UCSD-AML1 (cell line): Measurements from ENCODE around the gene CPSF4.

Experiments used
- DNase-seq: peaks from one replicate; lab custom pipeline; 2025; ENCODE audit not compliant: unreplicated experiment; lab: John Stamatoyannopoulos, UW

The CPSF4 gene

GRCh38 chr7:99438573-99439480 is at the start of gene CPSF4, which contains the start of gene PTCD1:
CPSF4 (plus strand) TSS chr7:99438943; CDS start chr7:99439083, 140 bp downstream.
PTCD1 (minus strand) TSS chr7:99438798; CDS start chr7:99435242, 3,556 bp downstream.
- peak; percentile 84 for DNase-seq

GRCh38 chr7:99389772-99390171 is 49.0 kb upstream of the CPSF4 start:
- no peak for DNase-seq

DNA sequence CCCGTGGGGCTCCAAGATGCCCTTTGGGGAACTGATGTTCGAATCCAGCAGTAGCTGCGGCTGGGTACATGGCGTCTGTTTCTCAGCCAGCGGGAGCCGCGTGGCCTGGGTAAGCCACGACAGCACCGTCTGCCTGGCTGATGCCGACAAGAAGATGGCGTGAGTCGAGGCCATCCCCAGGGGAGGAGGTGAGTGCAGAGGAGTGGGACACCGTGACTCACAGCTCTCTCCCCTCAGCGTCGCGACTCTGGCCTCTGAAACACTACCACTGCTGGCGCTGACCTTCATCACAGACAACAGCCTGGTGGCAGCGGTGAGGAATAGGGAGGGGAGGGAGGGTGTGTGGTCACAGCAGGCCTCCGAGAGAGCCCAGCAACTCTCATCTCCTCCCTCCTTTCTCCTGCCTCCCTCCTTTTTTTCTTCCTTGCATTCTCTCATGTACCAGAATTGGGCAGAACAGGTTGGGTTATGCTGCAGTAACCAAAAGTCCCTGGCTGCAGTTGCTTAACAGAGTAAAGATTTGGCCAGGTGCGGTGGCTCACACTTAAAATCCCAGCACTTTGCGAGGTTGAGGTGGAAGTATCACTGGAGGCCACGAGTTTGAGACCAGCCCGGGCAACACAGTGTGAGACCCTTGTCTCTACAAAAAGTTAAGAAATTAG is 47.7 kb upstream of the CPSF4 start:
- no peak for DNase-seq

DNA sequence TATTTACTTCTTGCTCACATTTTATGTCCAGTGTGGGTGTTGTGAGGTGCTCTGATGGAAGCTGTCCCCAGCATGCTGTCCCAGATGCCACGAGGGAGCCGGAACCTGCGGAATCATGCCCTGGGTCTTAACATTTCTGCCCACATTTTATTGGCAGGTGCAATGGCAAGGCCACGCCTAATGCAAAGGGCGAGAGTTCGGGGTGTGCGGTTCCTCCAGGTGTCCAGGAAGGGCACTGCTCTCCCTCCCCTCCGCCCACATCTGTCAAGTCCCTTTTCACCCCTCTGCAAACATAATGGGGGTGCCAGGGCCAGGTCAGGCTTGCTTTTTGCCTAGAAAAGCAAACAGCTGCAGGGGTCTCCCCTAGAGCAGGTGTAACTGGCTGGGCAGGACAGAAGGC is 46.7 kb upstream of the CPSF4 start:
- DNase-seq = no peak

DNA sequence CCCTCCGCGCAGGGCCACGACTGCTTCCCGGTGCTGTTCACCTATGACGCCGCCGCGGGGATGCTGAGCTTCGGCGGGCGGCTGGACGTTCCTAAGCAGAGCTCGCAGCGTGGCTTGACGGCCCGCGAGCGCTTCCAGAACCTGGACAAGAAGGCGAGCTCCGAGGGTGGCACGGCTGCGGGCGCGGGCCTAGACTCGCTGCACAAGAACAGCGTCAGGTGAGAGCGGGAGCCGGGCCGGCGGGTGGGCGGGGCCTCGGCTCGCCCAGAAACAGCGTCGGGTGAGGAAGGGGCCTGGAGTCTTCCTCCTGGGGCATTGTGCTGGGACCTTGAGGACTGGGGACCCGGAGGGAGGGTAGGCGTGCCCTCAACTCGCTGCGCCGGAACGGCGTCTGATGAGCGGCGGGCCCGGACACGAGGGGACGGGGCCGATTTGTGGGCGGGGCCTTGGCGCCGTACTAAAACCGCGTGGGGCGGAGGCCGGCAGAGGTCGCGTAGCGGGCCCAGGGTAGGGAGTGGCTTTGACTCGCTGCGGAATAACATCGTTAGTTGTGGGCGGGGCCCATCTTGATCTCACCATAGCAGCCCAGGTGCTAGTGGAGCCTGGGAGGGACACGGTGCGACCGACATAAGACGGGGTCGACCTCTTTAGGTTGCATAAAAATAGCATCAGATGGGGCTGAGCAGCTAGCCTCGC is 45.9 kb upstream of the CPSF4 start:
- DNase-seq = no peak

- DNase-seq = no peak
These were observed 45.2 kb upstream of the CPSF4 start for GRCh38 chr7:99393355-99394187.

DNA sequence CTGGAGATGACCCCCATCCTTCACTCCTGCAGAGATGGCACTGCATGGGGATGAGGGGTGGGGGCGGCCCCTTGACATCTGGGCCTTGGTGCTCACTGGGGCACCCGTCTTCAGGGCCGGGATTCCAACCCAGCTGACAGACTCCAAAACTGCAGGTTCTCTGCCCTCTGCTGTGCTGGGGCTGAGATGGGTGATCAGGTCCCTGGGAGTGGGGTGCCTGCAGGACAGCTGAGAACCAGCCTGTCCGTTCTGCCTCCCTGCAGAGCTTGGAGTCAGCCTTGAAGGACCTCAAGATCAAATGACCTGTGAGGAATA is 44.6 kb upstream of the CPSF4 start:
- no peak for DNase-seq

- no peak for DNase-seq
These were observed 43.0 kb upstream of the CPSF4 start for GRCh38 chr7:99395616-99396327.

- DNase-seq = no peak
These were observed 42.1 kb upstream of the CPSF4 start for GRCh38 chr7:99396418-99397296.

GRCh38 chr7:99397297-99397983 is 41.3 kb upstream of the CPSF4 start:
- DNase-seq = no peak

DNA sequence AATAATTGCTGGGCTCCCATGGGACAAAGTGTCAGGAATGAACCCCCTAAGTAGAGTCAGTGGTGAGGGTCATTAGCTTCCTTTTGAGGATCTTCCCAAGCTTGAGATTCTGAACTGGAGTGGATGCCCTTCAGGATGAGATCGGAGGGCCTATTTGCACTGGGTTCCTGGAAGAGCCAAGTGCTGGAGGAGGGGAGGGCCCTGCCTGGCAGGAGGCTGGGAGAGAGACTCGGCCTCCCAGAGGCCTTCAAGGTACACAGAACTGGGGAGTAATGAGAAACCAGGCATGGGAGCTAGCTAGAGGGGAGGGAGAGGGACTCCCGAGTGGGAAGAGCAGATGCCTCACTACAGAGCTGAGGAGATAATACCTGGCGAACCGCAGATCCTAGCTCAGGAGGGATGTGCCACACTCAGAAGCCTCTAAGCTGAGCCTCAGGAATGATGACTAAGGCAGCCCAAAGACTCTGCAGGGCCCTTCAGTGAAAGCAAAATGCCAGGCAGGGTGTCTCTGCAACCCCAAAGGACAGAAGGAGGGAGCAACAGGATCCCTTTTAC is 39.8 kb upstream of the CPSF4 start:
- no peak for DNase-seq

DNA sequence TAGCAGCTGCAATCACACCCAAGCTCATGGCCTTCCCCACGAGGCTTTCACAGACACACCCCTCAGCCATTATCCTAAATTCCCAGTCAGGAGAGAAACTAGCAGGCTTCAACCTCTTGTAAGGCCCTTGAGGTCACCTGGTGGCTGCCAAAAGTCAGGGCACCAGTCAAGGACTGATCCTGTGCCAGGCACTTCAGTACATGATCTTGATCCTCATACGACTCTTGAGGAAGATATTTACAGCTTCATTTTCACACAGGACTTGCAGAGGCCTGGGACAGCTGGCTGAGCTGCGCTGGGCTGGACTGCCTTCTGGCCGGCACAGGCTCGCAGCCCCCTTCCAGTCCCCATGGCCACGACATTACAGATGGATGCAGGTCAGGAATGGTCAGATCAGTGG is 39.1 kb upstream of the CPSF4 start:
- DNase-seq = no peak

GRCh38 chr7:99402854-99403253 is 35.9 kb upstream of the CPSF4 start:
- no peak for DNase-seq

DNA sequence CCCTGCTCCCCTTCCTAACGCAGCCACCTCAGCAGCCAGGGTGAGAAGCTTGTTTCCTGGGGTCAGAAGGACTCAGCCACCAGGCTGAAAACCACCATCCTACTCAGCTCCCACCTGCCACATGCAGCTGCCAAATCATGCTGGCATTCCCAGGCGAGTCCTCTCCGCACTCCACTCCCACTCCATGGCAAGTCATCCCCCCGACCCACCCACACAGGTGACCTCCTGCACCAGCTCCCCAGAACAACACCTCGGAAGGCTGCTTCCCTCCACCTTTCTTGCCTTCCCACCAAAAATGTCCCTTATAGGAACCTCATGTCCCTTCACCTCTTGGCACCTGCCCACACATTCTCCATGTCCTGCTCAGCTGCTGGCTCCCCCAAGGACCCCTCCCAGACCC is 35.0 kb upstream of the CPSF4 start:
- DNase-seq = no peak

- no peak for DNase-seq
These were observed 34.3 kb upstream of the CPSF4 start for GRCh38 chr7:99404235-99404976.

DNA sequence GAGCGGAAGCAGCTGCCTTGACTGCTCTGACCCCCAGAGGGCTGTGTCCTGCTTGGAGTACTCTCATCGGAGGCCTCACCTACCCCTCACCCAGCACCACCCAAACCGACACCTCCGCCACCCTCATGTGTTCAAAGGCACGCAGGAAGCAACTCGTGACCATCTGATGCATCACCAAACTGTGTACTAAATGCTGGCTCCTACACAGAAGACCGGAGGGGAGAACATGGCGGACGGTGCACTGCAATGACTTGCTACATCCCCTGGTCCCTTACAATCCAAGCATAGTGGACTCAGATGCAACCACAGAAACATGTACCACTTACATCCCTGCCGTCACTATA is 33.8 kb upstream of the CPSF4 start:
- no peak for DNase-seq

DNA sequence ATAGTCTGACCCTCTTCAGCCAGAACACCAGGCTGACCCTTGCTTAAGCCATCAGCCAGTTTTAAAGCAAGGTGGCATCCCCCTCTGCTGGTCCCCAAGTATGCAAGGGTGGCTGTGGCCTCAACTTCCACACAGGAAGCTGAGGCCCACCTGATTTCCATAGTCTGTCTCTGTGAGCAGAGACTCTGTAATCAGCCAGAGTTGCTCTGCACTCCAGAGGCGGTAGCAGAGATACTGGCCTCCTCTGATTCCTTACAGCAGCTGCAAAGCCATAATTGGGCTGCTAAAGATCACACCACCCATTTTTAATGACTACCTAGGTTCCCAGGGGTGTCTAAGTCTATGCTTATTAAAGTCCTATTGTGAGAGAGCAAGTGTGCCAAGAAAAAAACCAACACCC is 32.2 kb upstream of the CPSF4 start:
- DNase-seq = no peak

GRCh38 chr7:99407872-99408378 is 30.8 kb upstream of the CPSF4 start:
- peak; percentile 26 for DNase-seq
